Tibial artery (tissue), 4 donors: ENCODE results near the gene ANKLE2.

Experiments used
- DNase-seq, 2 donors: peaks; one replicate each; pipeline ENCODE4 v3.0.0-alpha.2; 2019
- H3K27ac ChIP-seq, 2 donors: fragments of 200-600 bp; sonication (generic) in 1 of 2; 1 replicate in 1 of 2; 2 replicates in 1 of 2; pipeline ENCODE4 v1.5.1; 2018 to 2019; ENCODE audit warnings: mild to moderate bottlenecking in 1 of 2
- H3K27me3 ChIP-seq, 2 donors: fragments of 200-600 bp; sonication (generic) in 1 of 2; one replicate each; pipeline versions ENCODE4 v1.5.1 to v1.6.0; 2016 to 2019
- H3K36me3 ChIP-seq, 3 donors: fragments of 200-600 bp; sonication (generic) in 2 of 3; one replicate each; pipeline ENCODE4 v1.5.1; 2016 to 2019; ENCODE audit warnings: mild to moderate bottlenecking in 2 of 3
- H3K4me1 ChIP-seq, 4 donors: fragments of 200-600 bp; sonication (generic) in 2 of 4; 1 replicate in 3 of 4; 2 replicates in 1 of 4; pipeline ENCODE4 v1.5.1; 2016 to 2019
- H3K4me3 ChIP-seq, 2 donors: fragments of 200-600 bp; sonication (generic) in 1 of 2; 1 replicate in 1 of 2; 2 replicates in 1 of 2; pipeline ENCODE4 v1.5.1; 2018 to 2019; ENCODE audit warnings: mild to moderate bottlenecking in 2 of 2
- H3K9me3 ChIP-seq, 3 donors: fragments of 200-600 bp; sonication (generic) in 1 of 3; one replicate each; pipeline ENCODE4 v1.5.1; 2016 to 2019
- intact Hi-C: fragments of 100-400 bp; cut with DNase I; formaldehyde crosslinking; loops from one replicate; pipeline ENCODE4 v1.15.0; 2023; ENCODE audit warnings: low total_unique reads
- TF ChIP-seq, protein P1 (sequence below), 2 experiments: fragments of 200-600 bp in 1 of 2; fragments of 450-650 bp in 1 of 2; IDR thresholded peaks; one replicate each; pipeline ENCODE4 v1.5.1; 2017 to 2019; ENCODE audit warnings: antibody characterized with exemption in 2 of 2, mild to moderate bottlenecking in 1 of 2, moderate library complexity in 1 of 2

Gene ANKLE2

GRCh38 chr12:132717531-132718387 is 43.9 kb downstream of the ANKLE2 start:
- intact Hi-C loops, result loop anchor here (10.0 kb wide), 1 partner anchor 47 kb away; the partner anchor contains the start of gene ANKLE2
- Histone ChIP-seq H3K36me3 (peaks cover 54 to 75% (median 73%) of the 10 kb centered on the region in 3 donors), H3K27me3 (no peaks in the 10 kb centered on the region), H3K27ac (no peak overlapping the region), H3K4me1 (no peaks in the 10 kb centered on the region), H3K4me3 (no peak overlapping the region), H3K9me3 (no peaks in the 10 kb centered on the region)
- TF ChIP-seq, protein P1, sequence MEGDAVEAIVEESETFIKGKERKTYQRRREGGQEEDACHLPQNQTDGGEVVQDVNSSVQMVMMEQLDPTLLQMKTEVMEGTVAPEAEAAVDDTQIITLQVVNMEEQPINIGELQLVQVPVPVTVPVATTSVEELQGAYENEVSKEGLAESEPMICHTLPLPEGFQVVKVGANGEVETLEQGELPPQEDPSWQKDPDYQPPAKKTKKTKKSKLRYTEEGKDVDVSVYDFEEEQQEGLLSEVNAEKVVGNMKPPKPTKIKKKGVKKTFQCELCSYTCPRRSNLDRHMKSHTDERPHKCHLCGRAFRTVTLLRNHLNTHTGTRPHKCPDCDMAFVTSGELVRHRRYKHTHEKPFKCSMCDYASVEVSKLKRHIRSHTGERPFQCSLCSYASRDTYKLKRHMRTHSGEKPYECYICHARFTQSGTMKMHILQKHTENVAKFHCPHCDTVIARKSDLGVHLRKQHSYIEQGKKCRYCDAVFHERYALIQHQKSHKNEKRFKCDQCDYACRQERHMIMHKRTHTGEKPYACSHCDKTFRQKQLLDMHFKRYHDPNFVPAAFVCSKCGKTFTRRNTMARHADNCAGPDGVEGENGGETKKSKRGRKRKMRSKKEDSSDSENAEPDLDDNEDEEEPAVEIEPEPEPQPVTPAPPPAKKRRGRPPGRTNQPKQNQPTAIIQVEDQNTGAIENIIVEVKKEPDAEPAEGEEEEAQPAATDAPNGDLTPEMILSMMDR (IDR thresholded peaks at IDR 0.05), result no peak
- DNase-seq, result no peak

DNA sequence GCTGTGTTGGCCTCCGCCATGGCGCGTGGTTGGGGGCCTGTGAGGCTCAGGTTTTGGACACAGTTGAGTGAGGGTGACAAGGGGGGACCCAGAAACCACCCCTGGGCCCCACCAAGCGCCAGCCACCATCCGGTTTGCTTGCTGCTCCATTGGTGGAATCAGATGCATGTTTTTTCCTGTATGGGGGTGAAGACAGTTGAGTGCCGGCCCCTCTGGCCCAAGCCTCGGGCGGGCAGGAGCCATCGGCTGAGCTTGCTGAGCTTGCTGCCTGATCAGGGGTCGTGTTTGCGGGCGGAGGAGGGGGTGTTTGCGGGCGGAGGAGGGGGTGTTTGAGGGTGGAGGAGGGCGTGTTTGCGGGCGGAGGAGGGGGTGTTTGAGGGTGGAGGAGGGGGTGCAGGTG is 44.6 kb downstream of the ANKLE2 start:
- DNase-seq, result no peak
- H3K36me3 ChIP-seq, result peaks cover 54 to 68% (median 66%) of the 10 kb centered on the region in 3 donors
- no peak overlapping the region for H3K27ac ChIP-seq
- intact Hi-C loops, result loop anchor here (10.0 kb wide), 1 partner anchor 48 kb away; the partner anchor contains the start of gene ANKLE2
- H3K27me3 ChIP-seq, result no peaks in the 10 kb centered on the region
- TF ChIP-seq, protein P1 (IDR thresholded peaks at IDR 0.05), result no peak
- peaks cover 0 to 5% (median 3%) of the 10 kb centered on the region in 4 donors for H3K4me1 ChIP-seq
- no peaks in the 10 kb centered on the region for H3K9me3 ChIP-seq
- H3K4me3 ChIP-seq, result no peak overlapping the region

DNA sequence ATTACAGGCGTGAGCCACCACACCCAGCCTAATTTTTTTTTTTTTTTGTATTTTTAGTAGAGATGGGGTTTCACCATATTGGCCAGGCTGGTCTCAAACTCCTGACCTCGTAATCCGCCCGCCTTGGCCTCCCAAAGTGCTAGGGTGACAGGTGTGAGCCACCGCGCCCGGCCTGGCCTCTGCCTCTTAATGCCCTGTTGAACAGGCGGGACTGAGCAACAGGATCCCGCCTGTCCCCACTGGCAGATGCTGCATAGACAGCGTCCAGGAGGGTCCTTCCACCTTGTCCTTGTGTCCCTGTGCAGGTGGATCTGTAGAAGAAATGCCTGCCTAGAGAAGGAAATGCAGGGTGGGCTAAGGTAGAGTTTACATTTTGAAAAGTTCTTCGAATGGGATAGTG is 45.3 kb downstream of the ANKLE2 start:
- intact Hi-C loops, result loop anchor here (10.0 kb wide), 1 partner anchor 48 kb away; the partner anchor contains the start of gene ANKLE2
- TF ChIP-seq, protein P1 (IDR thresholded peaks at IDR 0.05), result no peak
- no peak overlapping the region for H3K4me3 ChIP-seq
- H3K36me3 ChIP-seq, result peaks cover 48 to 62% (median 61%) of the 10 kb centered on the region in 3 donors
- H3K27me3 ChIP-seq, result no peaks in the 10 kb centered on the region
- peaks cover 0 to 12% (median 10%) of the 10 kb centered on the region in 4 donors for H3K4me1 ChIP-seq
- H3K27ac ChIP-seq, result no peak overlapping the region
- no peaks in the 10 kb centered on the region for H3K9me3 ChIP-seq
- no peak for DNase-seq

DNA sequence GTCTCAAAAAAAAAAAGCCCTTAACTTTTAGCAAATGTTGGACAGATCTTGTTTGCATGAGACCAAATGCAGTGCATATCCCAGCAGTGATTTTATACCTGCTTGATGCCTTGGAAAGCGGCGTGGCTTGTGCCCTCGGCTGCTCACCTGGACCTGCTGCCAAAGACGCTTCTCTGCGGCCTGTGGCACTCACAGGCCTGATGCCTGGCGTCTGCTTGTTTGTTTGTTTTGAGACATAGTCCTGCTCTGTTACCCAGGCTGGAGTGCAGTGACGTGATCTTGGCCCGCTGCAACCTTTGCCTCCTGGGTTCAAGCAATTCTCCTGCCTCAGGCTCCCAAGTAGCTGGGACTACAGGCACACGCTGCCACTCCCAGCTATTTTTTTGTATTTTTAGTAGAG is 45.8 kb downstream of the ANKLE2 start:
- DNase-seq, result no peak
- Histone ChIP-seq H3K9me3 (no peaks in the 10 kb centered on the region), H3K27me3 (no peaks in the 10 kb centered on the region), H3K27ac (no peak overlapping the region), H3K36me3 (peaks cover 43 to 57% (median 56%) of the 10 kb centered on the region in 3 donors), H3K4me1 (peaks cover 0 to 14% (median 10%) of the 10 kb centered on the region in 4 donors), H3K4me3 (no peak overlapping the region)
- TF ChIP-seq, protein P1 (IDR thresholded peaks at IDR 0.05), result no peak
- intact Hi-C loops, result loop anchor here (10.0 kb wide), 1 partner anchor 49 kb away; the partner anchor contains the start of gene ANKLE2

DNA sequence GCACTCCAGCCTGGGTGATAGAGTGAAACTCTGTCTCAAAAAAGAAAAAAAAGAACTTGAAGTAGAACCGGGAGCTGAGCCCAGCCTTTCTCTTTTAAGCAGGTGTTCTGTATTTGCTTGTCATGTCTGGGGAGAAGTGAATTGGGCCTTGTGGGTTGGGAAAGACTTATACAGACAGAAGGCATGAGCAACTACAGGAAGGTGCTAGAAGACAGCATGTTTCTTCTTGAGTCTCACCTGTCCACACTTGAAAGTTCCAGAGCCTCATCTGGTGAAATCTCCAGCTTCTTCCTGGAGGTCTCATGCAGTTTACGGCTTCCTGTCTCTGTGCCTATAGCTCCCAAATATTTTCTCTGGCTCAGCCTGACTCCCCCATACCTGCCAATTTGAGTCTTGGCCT is 48.5 kb downstream of the ANKLE2 start:
- Histone ChIP-seq H3K4me1 (peaks cover 0 to 22% (median 16%) of the 10 kb centered on the region in 4 donors), H3K36me3 (peaks cover 23 to 36% (median 33%) of the 10 kb centered on the region in 3 donors), H3K9me3 (no peaks in the 10 kb centered on the region), H3K27ac (no peak overlapping the region), H3K4me3 (no peak overlapping the region), H3K27me3 (no peaks in the 10 kb centered on the region)
- TF ChIP-seq, protein P1 (IDR thresholded peaks at IDR 0.05), result no peak
- intact Hi-C loops, result loop anchor here (10.0 kb wide), 1 partner anchor 52 kb away; the partner anchor contains the start of gene ANKLE2
- no peak for DNase-seq
